Uterus (tissue), 4 donors: ENCODE data around the gene ATP6V0E2. TPM values are rescaled to one million over a fixed set of nuclear protein-coding genes. Genes with fewer than 3 reads are reported as not detected.

ENCODE experiments used
- DNase-seq, 2 donors: peaks; one replicate each; pipeline ENCODE4 v3.0.0-alpha.2; 2019 to 2020
- H3K27ac ChIP-seq, 2 donors: fragments of 200-600 bp; sonication (generic); 1 replicate in 1 of 2; 2 replicates in 1 of 2; pipeline ENCODE4 v1.5.1; 2016 to 2018
- H3K27me3 ChIP-seq, 2 donors: fragments of 200-600 bp; sonication (generic); one replicate each; pipeline ENCODE4 v1.5.1; 2018 to 2019; ENCODE audit warnings: control low read depth in 1 of 2
- H3K36me3 ChIP-seq, 2 donors: fragments of 200-600 bp; sonication (generic); one replicate each; pipeline ENCODE4 v1.5.1; 2019; ENCODE audit warnings: control low read depth in 1 of 2
- H3K4me1 ChIP-seq, 2 donors: fragments of 200-600 bp; sonication (generic); one replicate each; pipeline ENCODE4 v1.5.1; 2018 to 2019; ENCODE audit warnings: control low read depth in 1 of 2
- H3K4me3 ChIP-seq, 2 donors: fragments of 200-600 bp; sonication (generic); 1 replicate in 1 of 2; 2 replicates in 1 of 2; pipeline ENCODE4 v1.5.1; 2018 to 2019; ENCODE audit warnings: mild to moderate bottlenecking in 1 of 2
- H3K9me3 ChIP-seq, 2 donors: fragments of 200-600 bp; sonication (generic); one replicate each; pipeline ENCODE4 v1.5.1; 2019; ENCODE audit warnings: control low read depth in 1 of 2
- POLR2A ChIP-seq, 2 donors: fragments of 450-650 bp; IDR thresholded peaks; one replicate each; pipeline ENCODE4 v1.6.1; 2016; ENCODE audit warnings: antibody characterized with exemption in 2 of 2, mild to moderate bottlenecking in 1 of 2, moderate library complexity in 1 of 2
- intact Hi-C: fragments of 100-400 bp; cut with DNase I; formaldehyde crosslinking; loops from one replicate; pipeline ENCODE4 v1.15.1; 2023; ENCODE audit warnings: low total_unique reads
- total RNA-seq, 4 donors: library from RNA; depleted of rRNA in 3 of 4; stranded (reverse); fragments of >200 nt in 3 of 4; gene quantifications; one replicate each; pipeline versions ENCODE4 v1.1.0 to v1.2.4, GENCODE V29; 2014 to 2023
- TF ChIP-seq, protein P1 (sequence below), 4 experiments: fragments of 200-600 bp in 2 of 4; fragments of 450-650 bp in 2 of 4; sonication (generic) in 2 of 4; IDR thresholded peaks; one replicate each; pipeline ENCODE4 v1.5.1; 2016 to 2019; ENCODE audit warnings: antibody characterized with exemption in 4 of 4, mild to moderate bottlenecking in 2 of 4, moderate library complexity in 1 of 4
- donor health status: DM: yes; HTN: yes; CAD: no.

Gene ATP6V0E2
- total RNA-seq, 4 donors from 2014 or later: 2.6 to 22.5 (median 10.1) TPM

- H3K9me3 ChIP-seq: no peaks in the 10 kb centered on the region
- H3K4me1 ChIP-seq: peaks cover 0 to 9% of the 10 kb centered on the region in 2 donors
- H3K27me3 ChIP-seq: no peaks in the 10 kb centered on the region
- DNase-seq: peak; percentile 77 to 80
- intact Hi-C loops: no loop called here
- peak overlapping the region; percentile 52 to 63 for H3K27ac ChIP-seq
- no peak for TF ChIP-seq POLR2A (IDR thresholded peaks at IDR 0.05)
- TF ChIP-seq, protein P1, sequence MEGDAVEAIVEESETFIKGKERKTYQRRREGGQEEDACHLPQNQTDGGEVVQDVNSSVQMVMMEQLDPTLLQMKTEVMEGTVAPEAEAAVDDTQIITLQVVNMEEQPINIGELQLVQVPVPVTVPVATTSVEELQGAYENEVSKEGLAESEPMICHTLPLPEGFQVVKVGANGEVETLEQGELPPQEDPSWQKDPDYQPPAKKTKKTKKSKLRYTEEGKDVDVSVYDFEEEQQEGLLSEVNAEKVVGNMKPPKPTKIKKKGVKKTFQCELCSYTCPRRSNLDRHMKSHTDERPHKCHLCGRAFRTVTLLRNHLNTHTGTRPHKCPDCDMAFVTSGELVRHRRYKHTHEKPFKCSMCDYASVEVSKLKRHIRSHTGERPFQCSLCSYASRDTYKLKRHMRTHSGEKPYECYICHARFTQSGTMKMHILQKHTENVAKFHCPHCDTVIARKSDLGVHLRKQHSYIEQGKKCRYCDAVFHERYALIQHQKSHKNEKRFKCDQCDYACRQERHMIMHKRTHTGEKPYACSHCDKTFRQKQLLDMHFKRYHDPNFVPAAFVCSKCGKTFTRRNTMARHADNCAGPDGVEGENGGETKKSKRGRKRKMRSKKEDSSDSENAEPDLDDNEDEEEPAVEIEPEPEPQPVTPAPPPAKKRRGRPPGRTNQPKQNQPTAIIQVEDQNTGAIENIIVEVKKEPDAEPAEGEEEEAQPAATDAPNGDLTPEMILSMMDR (IDR thresholded peaks at IDR 0.05): no peak
- H3K36me3 ChIP-seq: no peaks in the 10 kb centered on the region
- no peak overlapping the region for H3K4me3 ChIP-seq
These were observed 8.7 kb downstream of the ATP6V0E2 start for GRCh38 chr7:149882248-149883047.

- H3K9me3 ChIP-seq: no peaks in the 10 kb centered on the region
- TF ChIP-seq, protein P1 (IDR thresholded peaks at IDR 0.05): no peak
- TF ChIP-seq POLR2A (IDR thresholded peaks at IDR 0.05): no peak
- intact Hi-C loops: no loop called here
- no peaks in the 10 kb centered on the region for H3K27me3 ChIP-seq
- H3K27ac ChIP-seq: peak overlapping the region; percentile 16 to 52
- H3K36me3 ChIP-seq: no peaks in the 10 kb centered on the region
- no peak overlapping the region for H3K4me3 ChIP-seq
- peak in 1 of 2 donors; percentile 15 for DNase-seq
- H3K4me1 ChIP-seq: peaks cover 0 to 9% of the 10 kb centered on the region in 2 donors
These were observed 9.3 kb downstream of the ATP6V0E2 start for GRCh38 chr7:149883048-149883438.

DNA sequence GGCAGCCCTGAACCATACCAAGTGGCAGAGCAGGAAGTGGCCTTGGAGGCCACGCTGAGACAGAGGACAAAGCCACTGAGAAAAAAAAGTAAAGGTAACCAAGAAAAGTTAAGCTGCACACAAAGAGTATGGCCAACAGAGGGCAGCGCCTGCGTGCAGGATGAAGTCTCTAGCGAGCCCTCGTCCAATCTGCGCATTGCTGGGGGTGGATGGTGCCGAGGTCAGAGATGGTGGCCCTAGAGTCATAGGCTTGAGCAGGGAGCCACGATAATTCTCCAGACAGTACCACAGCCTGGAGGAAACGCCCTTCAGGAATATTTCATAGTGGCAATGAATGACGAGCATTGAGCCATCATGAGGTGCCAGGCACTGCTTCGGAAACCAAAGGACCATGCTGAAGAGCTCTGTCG lies 9.7 kb downstream of the ATP6V0E2 start:
- Histone ChIP-seq H3K27ac (peak overlapping the region; percentile 16 to 52), H3K36me3 (no peaks in the 10 kb centered on the region), H3K9me3 (no peaks in the 10 kb centered on the region), H3K4me3 (no peak overlapping the region), H3K4me1 (peaks cover 0 to 9% of the 10 kb centered on the region in 2 donors), H3K27me3 (no peaks in the 10 kb centered on the region)
- TF ChIP-seq, protein P1 (IDR thresholded peaks at IDR 0.05): peak; percentile 39 to 58 (median 52)
- TF ChIP-seq POLR2A (IDR thresholded peaks at IDR 0.05): no peak
- intact Hi-C loops: no loop called here
- DNase-seq: peak; percentile 49

- Histone ChIP-seq H3K9me3 (no peaks in the 10 kb centered on the region), H3K27ac (peak overlapping the region; percentile 1 to 52), H3K4me1 (peaks cover 0 to 9% of the 10 kb centered on the region in 2 donors), H3K36me3 (no peaks in the 10 kb centered on the region), H3K4me3 (no peak overlapping the region), H3K27me3 (no peaks in the 10 kb centered on the region)
- intact Hi-C loops: no loop called here
- peak in 1 of 2 donors; percentile 23 for DNase-seq
- TF ChIP-seq, protein P1 (IDR thresholded peaks at IDR 0.05): no peak
- TF ChIP-seq POLR2A (IDR thresholded peaks at IDR 0.05): no peak
These were observed 10.2 kb downstream of the ATP6V0E2 start for GRCh38 chr7:149884016-149884415.

DNA sequence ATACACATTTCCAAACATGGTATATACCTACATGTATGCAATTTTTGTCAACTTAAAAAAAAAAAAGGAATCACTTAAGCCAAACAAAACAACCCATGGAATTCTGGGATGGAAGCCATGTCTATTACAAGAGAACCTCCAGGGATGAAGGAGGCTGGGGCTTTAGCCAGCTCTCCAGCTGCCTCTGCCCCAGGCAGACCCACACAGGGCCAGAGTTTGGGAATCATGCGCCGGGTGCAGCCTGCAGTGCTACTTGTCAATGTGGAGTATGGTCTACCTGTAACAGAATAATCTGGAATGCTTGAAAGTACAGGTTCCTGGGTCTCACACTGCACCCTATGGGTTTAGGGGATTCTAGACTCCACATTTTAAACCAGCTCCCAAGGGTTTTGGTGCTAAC lies 10.8 kb downstream of the ATP6V0E2 start:
- no peaks in the 10 kb centered on the region for H3K27me3 ChIP-seq
- intact Hi-C loops: no loop called here
- H3K4me3 ChIP-seq: no peak overlapping the region
- no peak for TF ChIP-seq POLR2A (IDR thresholded peaks at IDR 0.05)
- TF ChIP-seq, protein P1 (IDR thresholded peaks at IDR 0.05): no peak
- H3K27ac ChIP-seq: no peak overlapping the region
- peak in 1 of 2 donors; percentile 20 for DNase-seq
- no peaks in the 10 kb centered on the region for H3K9me3 ChIP-seq
- H3K36me3 ChIP-seq: no peaks in the 10 kb centered on the region
- H3K4me1 ChIP-seq: peaks cover 0 to 9% of the 10 kb centered on the region in 2 donors
